T-cell (primary cell): ENCODE results near the gene GBGT1. TPM values are rescaled to one million over a fixed set of nuclear protein-coding genes. Genes with fewer than 3 reads are reported as not detected.
"Not testable (repeated sequence)": the region's sequence is repeated elsewhere in the genome, so short reads cannot be mapped to it uniquely, and the experiment has no call there.

Experiments
- ATAC-seq, 4 experiments: fragments of 200-7000 bp in 3 of 4; fragments of 150-1000 bp in 1 of 4; cut with Tn5 transposase; replicated peaks in 1 of 4; 1 replicate in 3 of 4; 2 replicates in 1 of 4; pipeline ENCODE4 v1.10.0; 2021; ENCODE audit warnings: moderate library complexity in 3 of 4, mild to moderate bottlenecking in 2 of 4, moderate number of reproducible peaks in 1 of 4
- CTCF ChIA-PET, 2 donors: fragments of 300-600 bp; sonication (Branson Sonifier 250); formaldehyde crosslinking; loops; one replicate each; lab custom pipeline; 2022; ENCODE audit warnings: antibody characterized with exemption in 2 of 2; lab: Charles Lee
- POLR2A ChIA-PET, 2 donors: fragments of 300-600 bp; sonication (Branson Sonifier 250); formaldehyde crosslinking; loops; one replicate each; lab custom pipeline; 2022; ENCODE audit warnings: antibody characterized with exemption in 2 of 2; lab: Charles Lee
- DNase-seq, 35 experiments: peaks; one replicate each; pipeline versions ENCODE4 v3.0.0 to v3.0.0-alpha.2; 2013 to 2023
- H3K27ac ChIP-seq: one replicate; pipeline ENCODE4 v1.5.1; 2013; ENCODE audit warnings: low read length
- H3K27me3 ChIP-seq, 2 experiments: replicated peaks in 1 of 2; 1 replicate in 1 of 2; 2 replicates in 1 of 2; pipeline versions ENCODE4 v1.6.1 to v1.7.0; 2013; ENCODE audit warnings: low read length in 1 of 2, mixed read lengths in 1 of 2; ENCODE audit not compliant: control insufficient read depth in 2 of 2, insufficient read depth in 2 of 2; ENCODE audit errors: extremely low read depth in 1 of 2
- H3K36me3 ChIP-seq, 2 donors: 1 replicate in 1 of 2; 2 replicates in 1 of 2; pipeline versions ENCODE4 v1.6.1 to v1.7.0; 2013; ENCODE audit warnings: low read length in 1 of 2; ENCODE audit not compliant: control insufficient read depth in 2 of 2, insufficient read depth in 1 of 2; ENCODE audit errors: extremely low read depth in 1 of 2
- H3K4me1 ChIP-seq, 2 experiments: 1 replicate in 1 of 2; 2 replicates in 1 of 2; pipeline versions ENCODE4 v1.6.1 to v1.7.0; 2013; ENCODE audit warnings: low read length in 2 of 2, mixed read lengths in 1 of 2; ENCODE audit not compliant: insufficient read depth in 2 of 2, control insufficient read depth in 1 of 2; ENCODE audit errors: extremely low read depth in 1 of 2
- H3K4me3 ChIP-seq, 2 donors: 1 replicate in 1 of 2; 2 replicates in 1 of 2; pipeline versions ENCODE4 v1.5.1 to v1.7.0; 2013; ENCODE audit warnings: mild to moderate bottlenecking in 2 of 2, low read length in 1 of 2, moderate library complexity in 1 of 2; ENCODE audit not compliant: control insufficient read depth in 1 of 2; ENCODE audit errors: extremely low read depth in 1 of 2
- H3K9me3 ChIP-seq: 2 replicates; pipeline ENCODE4 v1.7.0; 2013
- H3K27ac Mint-ChIP-seq, 2 donors: one replicate each; pipeline ENCODE4 v1.8.0; 2020 to 2021; ENCODE audit warnings: mild to moderate bottlenecking in 2 of 2, mixed read lengths in 2 of 2
- H3K27me3 Mint-ChIP-seq, 2 donors: one replicate each; pipeline ENCODE4 v1.8.0; 2021 to 2022; ENCODE audit warnings: mixed read lengths in 2 of 2
- H3K36me3 Mint-ChIP-seq: one replicate; pipeline ENCODE4 v1.8.0; 2021; ENCODE audit warnings: mixed read lengths
- H3K4me1 Mint-ChIP-seq, 3 donors: one replicate each; pipeline ENCODE4 v1.8.0; 2020 to 2022; ENCODE audit warnings: mixed read lengths in 3 of 3, mild to moderate bottlenecking in 1 of 3
- H3K4me3 Mint-ChIP-seq, 3 donors: one replicate each; pipeline ENCODE4 v1.8.0; 2020 to 2022; ENCODE audit warnings: mild to moderate bottlenecking in 3 of 3, mixed read lengths in 3 of 3, moderate library complexity in 3 of 3
- H3K9me3 Mint-ChIP-seq, 3 donors: one replicate each; pipeline ENCODE4 v1.8.0; 2020 to 2022; ENCODE audit warnings: mixed read lengths in 3 of 3
- WGBS: methylation state at CpG from one replicate; pipeline ENCODE4 v1.1.5; 2013; ENCODE audit warnings: missing lambda C conversion rate; ENCODE audit not compliant: insufficient coverage; 5-methylcytosine and 5-hydroxymethylcytosine counted together
- total RNA-seq, 35 experiments: library from RNA in 6 of 35; stranded (reverse) in 6 of 35; fragments of 120-200 nt in 1 of 35; gene quantifications; one replicate each; pipeline versions ENCODE4 v1.2.1 to v1.2.4 and lab custom pipeline; 2013 to 2026

The GBGT1 gene
- 10 to 100 TPM in 2 of 5 donors, 1 to 10 TPM in 3; 1.3 to 13.3 (median 7.9) TPM for total RNA-seq
- total RNA-seq (2013), result 1.6 TPM
- 0.57 to 8.8 (median 2.2) reads per million in 29 experiments for total RNA-seq (lab: John Stamatoyannopoulos, UW)

- H3K9me3 Mint-ChIP-seq, result no peaks in the 10 kb centered on the region
- WGBS, result 3% methylated on average over 56 of the region's 56 CpGs
- H3K27me3 Mint-ChIP-seq, result peaks cover 0 to 2% of the 10 kb centered on the region in 2 donors
- H3K36me3 Mint-ChIP-seq, result no peaks in the 10 kb centered on the region
- H3K27ac ChIP-seq, result no peak within 1 kb of the TSS
- POLR2A ChIA-PET, result no interaction called here
- peak; percentile 36 to 74 (median 61) for ATAC-seq
- H3K4me1 Mint-ChIP-seq, result peaks cover 0 to 18% (median 5%) of the 10 kb centered on the region in 3 donors
- H3K27ac Mint-ChIP-seq, result no peak within 1 kb of the TSS
- H3K4me3 Mint-ChIP-seq, result peak within 1 kb of the TSS; percentile 70 to 77 (median 71)
- no peaks in the 10 kb centered on the region for H3K9me3 ChIP-seq
- peaks cover 0 to 18% of the 10 kb centered on the region in 2 experiments for H3K4me1 ChIP-seq
- peak within 1 kb of the TSS; percentile 48 to 55 for H3K4me3 ChIP-seq
- CTCF ChIA-PET, result interaction anchor here in 1 of 2 donors (0.6 kb wide), 1 partner anchor 427 kb away, joined by 3 read pairs; no protein-coding TSS in a partner anchor
- H3K36me3 ChIP-seq, result no peaks in the 10 kb centered on the region
- peaks cover 0 to 23% of the 10 kb centered on the region in 2 experiments for H3K27me3 ChIP-seq
- DNase-seq, result peak in 11 of 35 experiments; percentile 14 to 52 (median 30)
Measured at GRCh38 chr9:133163504-133164172, at the start of gene GBGT1. TSS of gene GBGT1 (minus strand) at chr9:133163914. CDS start at chr9:133162412, 1,502 bp downstream.

DNA sequence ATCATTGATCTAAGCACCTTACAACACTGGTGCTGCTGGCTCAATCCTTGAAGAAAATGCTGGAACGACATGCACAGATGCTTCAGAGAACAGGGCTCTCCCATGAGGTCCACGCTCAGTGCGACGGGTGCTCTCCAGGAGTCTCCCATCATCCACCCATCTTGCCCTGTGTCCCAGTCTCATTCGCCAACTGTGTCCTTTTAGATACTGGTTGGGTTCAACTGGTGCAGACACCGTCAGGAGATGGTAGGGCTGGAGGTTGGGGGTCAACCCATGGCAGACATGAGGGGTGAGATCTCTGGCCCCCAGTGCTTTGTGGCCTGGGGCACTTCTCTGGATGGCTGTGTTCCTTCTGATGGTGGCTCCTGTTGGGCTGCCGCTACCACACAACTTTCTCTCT, 46.9 kb upstream of the GBGT1 start:
- Mint-ChIP-seq H3K4me3 (no peak overlapping the region), H3K36me3 (no peaks in the 10 kb centered on the region), H3K9me3 (peaks cover 0 to 9% (median 5%) of the 10 kb centered on the region in 3 donors), H3K27me3 (peaks cover 26 to 48% of the 10 kb centered on the region in 2 donors), H3K4me1 (no peaks in the 10 kb centered on the region), H3K27ac (no peak overlapping the region)
- CTCF ChIA-PET, result no interaction called here
- no peak overlapping the region for H3K27ac ChIP-seq
- no peaks in the 10 kb centered on the region for H3K36me3 ChIP-seq
- peaks cover 2 to 39% of the 10 kb centered on the region in 2 experiments for H3K27me3 ChIP-seq
- POLR2A ChIA-PET, result no interaction called here
- no peaks in the 10 kb centered on the region for H3K9me3 ChIP-seq
- WGBS, result 58% methylated on average over 2 of the region's 7 CpGs
- ATAC-seq (no peak), DNase-seq (no peak)
- no peak overlapping the region for H3K4me3 ChIP-seq
- H3K4me1 ChIP-seq, result no peaks in the 10 kb centered on the region

DNA sequence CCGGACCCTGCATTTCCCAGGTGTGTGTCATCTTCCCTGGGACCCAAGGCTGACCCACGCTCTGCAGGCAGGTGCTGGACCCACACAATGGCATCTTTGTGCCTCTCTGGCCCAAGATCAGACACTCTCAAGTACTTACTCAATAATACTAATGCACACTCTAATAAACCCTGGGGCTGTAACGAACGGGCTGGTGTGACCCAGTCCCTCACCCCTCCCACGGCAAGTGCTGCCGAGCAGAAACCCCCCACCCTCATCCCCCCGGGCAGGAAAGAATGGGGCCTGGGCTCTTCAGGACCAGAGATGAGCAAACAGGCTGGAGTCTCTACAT, 46.5 kb upstream of the GBGT1 start:
- 61% methylated on average over 2 of the region's 7 CpGs for WGBS
- DNase-seq (peak in 1 of 35 experiments; percentile 16), ATAC-seq (no peak)
- peaks cover 0 to 9% (median 5%) of the 10 kb centered on the region in 3 donors for H3K9me3 Mint-ChIP-seq
- ChIA-PET CTCF (no interaction called here), POLR2A (no interaction called here)
- no peak overlapping the region for H3K27ac Mint-ChIP-seq
- Histone ChIP-seq H3K27me3 (peaks cover 2 to 43% of the 10 kb centered on the region in 2 experiments), H3K4me3 (no peak overlapping the region), H3K36me3 (no peaks in the 10 kb centered on the region), H3K9me3 (no peaks in the 10 kb centered on the region), H3K27ac (no peak overlapping the region), H3K4me1 (no peaks in the 10 kb centered on the region)
- H3K36me3 Mint-ChIP-seq, result no peaks in the 10 kb centered on the region
- peaks cover 23 to 47% of the 10 kb centered on the region in 2 donors for H3K27me3 Mint-ChIP-seq
- no peaks in the 10 kb centered on the region for H3K4me1 Mint-ChIP-seq
- H3K4me3 Mint-ChIP-seq, result no peak overlapping the region

GRCh38 chr9:133209327-133210201, 45.9 kb upstream of the GBGT1 start:
- H3K9me3 ChIP-seq, POLR2A ChIA-PET, H3K36me3 Mint-ChIP-seq, H3K36me3 ChIP-seq, H3K4me3 ChIP-seq, H3K27ac Mint-ChIP-seq, CTCF ChIA-PET, H3K27ac ChIP-seq, H3K4me1 ChIP-seq, ATAC-seq, H3K9me3 Mint-ChIP-seq, H3K4me1 Mint-ChIP-seq, H3K4me3 Mint-ChIP-seq: not testable (repeated sequence)
- peaks cover 2 to 48% of the 10 kb centered on the region in 2 experiments for H3K27me3 ChIP-seq
- peak in 1 of 35 experiments; percentile 13 for DNase-seq
- H3K27me3 Mint-ChIP-seq, result peaks cover 23 to 44% of the 10 kb centered on the region in 2 donors
- WGBS, result 80% methylated on average over 23 of the region's 29 CpGs

GRCh38 chr9:133208880-133209300, 45.2 kb upstream of the GBGT1 start, which contains the start of gene OBP2B:
TSS of gene OBP2B (minus strand) at chr9:133209250. CDS start at chr9:133209199, 51 bp downstream.
- H3K9me3 Mint-ChIP-seq, H3K27ac ChIP-seq, H3K36me3 ChIP-seq, H3K9me3 ChIP-seq, H3K4me1 ChIP-seq, H3K36me3 Mint-ChIP-seq, H3K4me3 Mint-ChIP-seq, CTCF ChIA-PET, DNase-seq, H3K27ac Mint-ChIP-seq, ATAC-seq, H3K4me1 Mint-ChIP-seq, H3K4me3 ChIP-seq, POLR2A ChIA-PET: not testable (repeated sequence)
- peaks cover 23 to 45% of the 10 kb centered on the region in 2 donors for H3K27me3 Mint-ChIP-seq
- peaks cover 2 to 52% of the 10 kb centered on the region in 2 experiments for H3K27me3 ChIP-seq
- no CpG with 5 or more reads among the region's 18 CpGs for WGBS

GRCh38 chr9:133208171-133208879, 44.6 kb upstream of the GBGT1 start:
- ATAC-seq, H3K27ac Mint-ChIP-seq, H3K9me3 ChIP-seq, H3K36me3 Mint-ChIP-seq, POLR2A ChIA-PET, H3K4me3 ChIP-seq, H3K36me3 ChIP-seq, H3K4me1 ChIP-seq, H3K27ac ChIP-seq, H3K4me3 Mint-ChIP-seq, CTCF ChIA-PET, H3K4me1 Mint-ChIP-seq, H3K9me3 Mint-ChIP-seq: not testable (repeated sequence)
- DNase-seq, result peak in 1 of 35 experiments; percentile 4
- peaks cover 2 to 57% of the 10 kb centered on the region in 2 experiments for H3K27me3 ChIP-seq
- H3K27me3 Mint-ChIP-seq, result peaks cover 23 to 45% of the 10 kb centered on the region in 2 donors
- WGBS, result 100% methylated on average over 2 of the region's 16 CpGs
